ENCODE data around the gene ADAM12.

Gene ADAM12

GRCh38 chr10:126109893-126110292 is 278.4 kb downstream of the ADAM12 start:
- DNase-seq (ENCODE audit: insufficient read length) (no peak), FAIRE-seq (no peak)
- no peak for TF ChIP-seq POLR2A (IDR thresholded peaks at IDR 0.05; ENCODE audit: low read depth, low read length)

- FAIRE-seq (no peak), DNase-seq (ENCODE audit: insufficient read length) (no peak)
- TF ChIP-seq TAF1 (IDR thresholded peaks at IDR 0.05; ENCODE audit: borderline replicate concordance, low read depth, low read length) (no peak), POLR2A (IDR thresholded peaks at IDR 0.05; ENCODE audit: low read depth, low read length) (no peak), POLR2AphosphoS5 (IDR thresholded peaks at IDR 0.05; ENCODE audit: low read depth, low read length) (no peak)
Observed at GRCh38 chr10:126108693-126109092, 279.6 kb downstream of the ADAM12 start.

- DNase-seq (ENCODE audit: insufficient read length) (no peak), FAIRE-seq (no peak)
- TF ChIP-seq TAF1 (IDR thresholded peaks at IDR 0.05; ENCODE audit: borderline replicate concordance, low read depth, low read length), result no peak
- TF ChIP-seq POLR2AphosphoS5 (IDR thresholded peaks at IDR 0.05; ENCODE audit: low read depth, low read length), result no peak
- TF ChIP-seq POLR2A (IDR thresholded peaks at IDR 0.05; ENCODE audit: low read depth, low read length), result no peak
Observed at GRCh38 chr10:126104767-126105166, 283.5 kb downstream of the ADAM12 start.

GRCh38 chr10:126102636-126103035 is 285.6 kb downstream of the ADAM12 start:
- TF ChIP-seq POLR2AphosphoS5 (IDR thresholded peaks at IDR 0.05; ENCODE audit: low read depth, low read length) (no peak), TAF1 (IDR thresholded peaks at IDR 0.05; ENCODE audit: borderline replicate concordance, low read depth, low read length) (no peak)
- FAIRE-seq (no peak), DNase-seq (ENCODE audit: insufficient read length) (no peak)

GRCh38 chr10:126101736-126102135 is 286.5 kb downstream of the ADAM12 start:
- TF ChIP-seq TAF1 (IDR thresholded peaks at IDR 0.05; ENCODE audit: borderline replicate concordance, low read depth, low read length) (no peak), POLR2AphosphoS5 (IDR thresholded peaks at IDR 0.05; ENCODE audit: low read depth, low read length) (no peak), POLR2A (IDR thresholded peaks at IDR 0.05; ENCODE audit: low read depth, low read length) (no peak)
- DNase-seq (ENCODE audit: insufficient read length), result peak; percentile 20
- FAIRE-seq, result no peak

GRCh38 chr10:126101325-126101724 is 287.0 kb downstream of the ADAM12 start:
- DNase-seq (ENCODE audit: insufficient read length), result no peak
- no peak for FAIRE-seq
- TF ChIP-seq TAF1 (IDR thresholded peaks at IDR 0.05; ENCODE audit: borderline replicate concordance, low read depth, low read length) (no peak), POLR2AphosphoS5 (IDR thresholded peaks at IDR 0.05; ENCODE audit: low read depth, low read length) (no peak), POLR2A (IDR thresholded peaks at IDR 0.05; ENCODE audit: low read depth, low read length) (no peak)

- no peak for DNase-seq (ENCODE audit: insufficient read length)
- FAIRE-seq, result no peak
- TF ChIP-seq TAF1 (IDR thresholded peaks at IDR 0.05; ENCODE audit: borderline replicate concordance, low read depth, low read length) (no peak), POLR2AphosphoS5 (IDR thresholded peaks at IDR 0.05; ENCODE audit: low read depth, low read length) (no peak), POLR2A (IDR thresholded peaks at IDR 0.05; ENCODE audit: low read depth, low read length) (no peak)
Observed at GRCh38 chr10:126099366-126099765, 288.9 kb downstream of the ADAM12 start.

GRCh38 chr10:126098226-126098581 is 290.1 kb downstream of the ADAM12 start:
- DNase-seq (ENCODE audit: insufficient read length), result no peak
- TF ChIP-seq POLR2AphosphoS5 (IDR thresholded peaks at IDR 0.05; ENCODE audit: low read depth, low read length) (no peak), TAF1 (IDR thresholded peaks at IDR 0.05; ENCODE audit: borderline replicate concordance, low read depth, low read length) (no peak), POLR2A (IDR thresholded peaks at IDR 0.05; ENCODE audit: low read depth, low read length) (no peak)
- no peak for FAIRE-seq

- no peak for FAIRE-seq
- TF ChIP-seq POLR2AphosphoS5 (IDR thresholded peaks at IDR 0.05; ENCODE audit: low read depth, low read length) (no peak), POLR2A (IDR thresholded peaks at IDR 0.05; ENCODE audit: low read depth, low read length) (no peak), TAF1 (IDR thresholded peaks at IDR 0.05; ENCODE audit: borderline replicate concordance, low read depth, low read length) (no peak)
- DNase-seq (ENCODE audit: insufficient read length), result no peak
Observed at GRCh38 chr10:126097558-126098225, 290.6 kb downstream of the ADAM12 start.

- FAIRE-seq, result no peak
- no peak for DNase-seq (ENCODE audit: insufficient read length)
- TF ChIP-seq TAF1 (IDR thresholded peaks at IDR 0.05; ENCODE audit: borderline replicate concordance, low read depth, low read length) (no peak), POLR2AphosphoS5 (IDR thresholded peaks at IDR 0.05; ENCODE audit: low read depth, low read length) (no peak), POLR2A (IDR thresholded peaks at IDR 0.05; ENCODE audit: low read depth, low read length) (no peak)
Observed at GRCh38 chr10:126094537-126094936, 293.7 kb downstream of the ADAM12 start.

- TF ChIP-seq TAF1 (IDR thresholded peaks at IDR 0.05; ENCODE audit: borderline replicate concordance, low read depth, low read length) (no peak), POLR2A (IDR thresholded peaks at IDR 0.05; ENCODE audit: low read depth, low read length) (no peak), POLR2AphosphoS5 (IDR thresholded peaks at IDR 0.05; ENCODE audit: low read depth, low read length) (no peak)
- FAIRE-seq, result no peak
- DNase-seq (ENCODE audit: insufficient read length), result no peak
Observed at GRCh38 chr10:126092366-126093215, 295.7 kb downstream of the ADAM12 start.
